Trophoblast cell (in vitro differentiated cells and primary cell): Measurements from ENCODE around the gene STAT3.

Experiments used
- DNase-seq, 2 donors: peaks; one replicate each; pipeline ENCODE4 v3.0.0-alpha.2; 2016
- H2AFZ ChIP-seq: 2 replicates; pipeline ENCODE4 v1.6.1; 2013; ENCODE audit warnings: low read length, moderate library complexity, mild to moderate bottlenecking; ENCODE audit not compliant: insufficient read depth, poor library complexity
- H2AK5ac ChIP-seq: 2 replicates; pipeline ENCODE4 v1.6.1; 2013; ENCODE audit warnings: mild to moderate bottlenecking, low read length
- H2BK120ac ChIP-seq: 2 replicates; pipeline ENCODE4 v1.6.1; 2013; ENCODE audit warnings: low read length, mild to moderate bottlenecking, moderate library complexity; ENCODE audit not compliant: insufficient read depth, poor library complexity
- H2BK12ac ChIP-seq: 2 replicates; pipeline ENCODE4 v1.6.1; 2013; ENCODE audit warnings: mild to moderate bottlenecking, low read length, moderate library complexity
- H2BK5ac ChIP-seq: 2 replicates; pipeline ENCODE4 v1.6.1; 2013; ENCODE audit warnings: low read length, low read depth, moderate library complexity, mild to moderate bottlenecking; ENCODE audit not compliant: poor library complexity
- H3K14ac ChIP-seq: 2 replicates; pipeline ENCODE4 v1.6.1; 2013; ENCODE audit warnings: mild to moderate bottlenecking, low read length
- H3K18ac ChIP-seq: 2 replicates; pipeline ENCODE4 v1.6.1; 2013; ENCODE audit warnings: mild to moderate bottlenecking, low read length
- H3K23ac ChIP-seq: 2 replicates; pipeline ENCODE4 v1.6.1; 2013; ENCODE audit warnings: low read length
- H3K27ac ChIP-seq: 2 replicates; pipeline ENCODE4 v1.5.1; 2013; ENCODE audit warnings: low read depth, mild to moderate bottlenecking, inconsistent platforms, low read length, moderate library complexity
- H3K27me3 ChIP-seq: 2 replicates; pipeline ENCODE4 v1.6.1; 2013; ENCODE audit warnings: inconsistent platforms, mild to moderate bottlenecking, low read length, moderate library complexity; ENCODE audit not compliant: insufficient read depth
- H3K36me3 ChIP-seq, 2 experiments: 1 replicate in 1 of 2; 2 replicates in 1 of 2; pipeline ENCODE4 v1.6.1; 2013; ENCODE audit warnings: low read length in 2 of 2, mild to moderate bottlenecking in 2 of 2, moderate library complexity in 1 of 2; ENCODE audit not compliant: insufficient read depth in 2 of 2, control insufficient read depth in 1 of 2
- H3K4ac ChIP-seq: 2 replicates; pipeline ENCODE4 v1.6.1; 2013; ENCODE audit warnings: low read depth, mild to moderate bottlenecking, low read length, moderate library complexity
- H3K4me1 ChIP-seq, 2 experiments: 1 replicate in 1 of 2; 2 replicates in 1 of 2; pipeline ENCODE4 v1.6.1; 2013; ENCODE audit warnings: low read length in 2 of 2, mild to moderate bottlenecking in 2 of 2, moderate library complexity in 1 of 2; ENCODE audit not compliant: insufficient read depth in 2 of 2, control insufficient read depth in 1 of 2
- H3K4me2 ChIP-seq: 2 replicates; pipeline ENCODE4 v1.6.1; 2013; ENCODE audit warnings: inconsistent platforms, mild to moderate bottlenecking, low read length, moderate library complexity
- H3K4me3 ChIP-seq: 2 replicates; pipeline ENCODE4 v1.5.1; 2013; ENCODE audit warnings: mild to moderate bottlenecking, low read depth, low read length, inconsistent platforms
- H3K79me1 ChIP-seq: one replicate; pipeline ENCODE4 v1.6.1; 2013; ENCODE audit warnings: low read length
- H3K79me2 ChIP-seq: 2 replicates; pipeline ENCODE4 v1.6.1; 2013; ENCODE audit warnings: low read length, mild to moderate bottlenecking; ENCODE audit not compliant: control insufficient read depth, insufficient read depth, poor library complexity
- H3K9ac ChIP-seq: 2 replicates; pipeline ENCODE4 v1.6.1; 2013; ENCODE audit warnings: mild to moderate bottlenecking, low read length
- H3K9me3 ChIP-seq: 2 replicates; pipeline ENCODE4 v1.6.1; 2013; ENCODE audit warnings: low read depth, mild to moderate bottlenecking, control low read depth, inconsistent platforms, low read length; ENCODE audit not compliant: insufficient read depth
- H4K12ac ChIP-seq: 2 replicates; pipeline ENCODE4 v1.6.1; 2013; ENCODE audit warnings: low read depth, mild to moderate bottlenecking, low read length, moderate library complexity
- H4K8ac ChIP-seq: 2 replicates; pipeline ENCODE4 v1.6.1; 2013; ENCODE audit warnings: low read depth, mild to moderate bottlenecking, low read length, moderate library complexity
- H4K91ac ChIP-seq: one replicate; pipeline ENCODE4 v1.6.1; 2013; ENCODE audit warnings: low read depth, mild to moderate bottlenecking, low read length, moderate library complexity
- WGBS: extraction: QIAGEN DNeasy Blood & Tissue Kit; methylation state at CpG from one replicate; pipeline ENCODE4 v1.1.7; 2013; ENCODE audit warnings: missing lambda C conversion rate; ENCODE audit not compliant: insufficient read length, insufficient coverage; ENCODE audit errors: extremely low coverage; 5-methylcytosine and 5-hydroxymethylcytosine counted together

STAT3 gene

GRCh38 chr17:42271779-42272035 is 116.5 kb downstream of the STAT3 start:
- H4K8ac ChIP-seq, result no peak overlapping the region
- H3K23ac ChIP-seq, result no peak overlapping the region
- no peak overlapping the region for H2BK5ac ChIP-seq
- no peak overlapping the region for H3K9ac ChIP-seq
- no peak overlapping the region for H2BK12ac ChIP-seq
- peaks cover 9% of the 10 kb centered on the region for H3K79me1 ChIP-seq
- H2AK5ac ChIP-seq, result no peak overlapping the region
- no peaks in the 10 kb centered on the region for H3K9me3 ChIP-seq
- H3K14ac ChIP-seq, result no peak overlapping the region
- no peak overlapping the region for H2AFZ ChIP-seq
- no peak overlapping the region for H2BK120ac ChIP-seq
- peaks cover 6% of the 10 kb centered on the region for H3K79me2 ChIP-seq
- no peaks in the 10 kb centered on the region for H3K36me3 ChIP-seq
- no peaks in the 10 kb centered on the region for H3K27me3 ChIP-seq
- H3K27ac ChIP-seq, result no peak overlapping the region
- no peak overlapping the region for H3K4ac ChIP-seq
- H4K91ac ChIP-seq, result no peak overlapping the region
- H3K4me1 ChIP-seq, result peaks cover 0 to 2% of the 10 kb centered on the region in 2 experiments
- no peak overlapping the region for H3K4me3 ChIP-seq
- no peak overlapping the region for H3K4me2 ChIP-seq
- no peak for DNase-seq
- no peak overlapping the region for H3K18ac ChIP-seq
- H4K12ac ChIP-seq, result no peak overlapping the region

- no peak overlapping the region for H4K12ac ChIP-seq
- H3K79me1 ChIP-seq, result peaks cover 5% of the 10 kb centered on the region
- peaks cover 0 to 2% of the 10 kb centered on the region in 2 experiments for H3K4me1 ChIP-seq
- H2BK120ac ChIP-seq, result no peak overlapping the region
- no peaks in the 10 kb centered on the region for H3K27me3 ChIP-seq
- no peak overlapping the region for H3K4ac ChIP-seq
- no peak overlapping the region for H3K27ac ChIP-seq
- no peak for DNase-seq
- no peak overlapping the region for H2AK5ac ChIP-seq
- H3K23ac ChIP-seq, result no peak overlapping the region
- H3K9ac ChIP-seq, result no peak overlapping the region
- peaks cover 3% of the 10 kb centered on the region for H3K79me2 ChIP-seq
- no peak overlapping the region for H3K14ac ChIP-seq
- no peak overlapping the region for H3K4me3 ChIP-seq
- no CpG with 5 or more reads among the region's 3 CpGs for WGBS
- no peak overlapping the region for H2BK5ac ChIP-seq
- no peaks in the 10 kb centered on the region for H3K36me3 ChIP-seq
- H4K8ac ChIP-seq, result no peak overlapping the region
- no peak overlapping the region for H2BK12ac ChIP-seq
- H4K91ac ChIP-seq, result no peak overlapping the region
- H3K9me3 ChIP-seq, result no peaks in the 10 kb centered on the region
- no peak overlapping the region for H2AFZ ChIP-seq
- H3K18ac ChIP-seq, result no peak overlapping the region
- no peak overlapping the region for H3K4me2 ChIP-seq
These were observed 117.0 kb downstream of the STAT3 start for GRCh38 chr17:42271006-42271778.

- Histone ChIP-seq H2AK5ac (no peak overlapping the region), H2BK5ac (no peak overlapping the region), H3K4ac (no peak overlapping the region), H3K36me3 (no peaks in the 10 kb centered on the region), H2BK12ac (no peak overlapping the region), H2BK120ac (no peak overlapping the region), H3K4me3 (no peak overlapping the region), H4K8ac (no peak overlapping the region), H3K9ac (no peak overlapping the region), H3K27me3 (no peaks in the 10 kb centered on the region), H3K18ac (no peak overlapping the region), H3K4me1 (peaks cover 0 to 2% of the 10 kb centered on the region in 2 experiments), H2AFZ (no peak overlapping the region), H3K14ac (no peak overlapping the region), H3K79me2 (no peaks in the 10 kb centered on the region), H3K9me3 (no peaks in the 10 kb centered on the region), H3K27ac (no peak overlapping the region), H4K91ac (no peak overlapping the region), H3K79me1 (no peaks in the 10 kb centered on the region), H3K23ac (no peak overlapping the region), H4K12ac (no peak overlapping the region), H3K4me2 (no peak overlapping the region)
- no peak for DNase-seq
- WGBS, result no CpG with 5 or more reads among the region's 6 CpGs
These were observed 117.6 kb downstream of the STAT3 start for GRCh38 chr17:42270596-42270995.

- Histone ChIP-seq H3K9me3 (no peaks in the 10 kb centered on the region), H3K4me2 (no peak overlapping the region), H3K27me3 (no peaks in the 10 kb centered on the region), H4K12ac (no peak overlapping the region), H2AFZ (no peak overlapping the region), H3K23ac (no peak overlapping the region), H2BK12ac (no peak overlapping the region), H3K9ac (no peak overlapping the region), H3K79me1 (no peaks in the 10 kb centered on the region), H3K27ac (no peak overlapping the region), H3K4me1 (peaks cover 0 to 2% of the 10 kb centered on the region in 2 experiments), H2AK5ac (no peak overlapping the region), H3K79me2 (no peaks in the 10 kb centered on the region), H3K4ac (no peak overlapping the region), H2BK5ac (no peak overlapping the region), H4K91ac (no peak overlapping the region), H3K4me3 (no peak overlapping the region), H2BK120ac (no peak overlapping the region), H3K14ac (no peak overlapping the region), H3K18ac (no peak overlapping the region), H4K8ac (no peak overlapping the region), H3K36me3 (no peaks in the 10 kb centered on the region)
- no peak for DNase-seq
- WGBS, result no CpG with 5 or more reads among the region's 4 CpGs
These were observed 118.1 kb downstream of the STAT3 start for GRCh38 chr17:42270170-42270535.
